GM19239 (cell line): Measurements from ENCODE around the gene MEGF8.

Experiments
- DNase-seq: peaks from one replicate; pipeline ENCODE4 v3.0.0; 2011; ENCODE audit warnings: low spot score; ENCODE audit not compliant: insufficient read length
- FAIRE-seq: peaks from 2 replicates; lab custom pipeline; 2011; peaks lifted over from hg19 to GRCh38; lab: Jason Lieb, UNC

The MEGF8 gene, protein sequence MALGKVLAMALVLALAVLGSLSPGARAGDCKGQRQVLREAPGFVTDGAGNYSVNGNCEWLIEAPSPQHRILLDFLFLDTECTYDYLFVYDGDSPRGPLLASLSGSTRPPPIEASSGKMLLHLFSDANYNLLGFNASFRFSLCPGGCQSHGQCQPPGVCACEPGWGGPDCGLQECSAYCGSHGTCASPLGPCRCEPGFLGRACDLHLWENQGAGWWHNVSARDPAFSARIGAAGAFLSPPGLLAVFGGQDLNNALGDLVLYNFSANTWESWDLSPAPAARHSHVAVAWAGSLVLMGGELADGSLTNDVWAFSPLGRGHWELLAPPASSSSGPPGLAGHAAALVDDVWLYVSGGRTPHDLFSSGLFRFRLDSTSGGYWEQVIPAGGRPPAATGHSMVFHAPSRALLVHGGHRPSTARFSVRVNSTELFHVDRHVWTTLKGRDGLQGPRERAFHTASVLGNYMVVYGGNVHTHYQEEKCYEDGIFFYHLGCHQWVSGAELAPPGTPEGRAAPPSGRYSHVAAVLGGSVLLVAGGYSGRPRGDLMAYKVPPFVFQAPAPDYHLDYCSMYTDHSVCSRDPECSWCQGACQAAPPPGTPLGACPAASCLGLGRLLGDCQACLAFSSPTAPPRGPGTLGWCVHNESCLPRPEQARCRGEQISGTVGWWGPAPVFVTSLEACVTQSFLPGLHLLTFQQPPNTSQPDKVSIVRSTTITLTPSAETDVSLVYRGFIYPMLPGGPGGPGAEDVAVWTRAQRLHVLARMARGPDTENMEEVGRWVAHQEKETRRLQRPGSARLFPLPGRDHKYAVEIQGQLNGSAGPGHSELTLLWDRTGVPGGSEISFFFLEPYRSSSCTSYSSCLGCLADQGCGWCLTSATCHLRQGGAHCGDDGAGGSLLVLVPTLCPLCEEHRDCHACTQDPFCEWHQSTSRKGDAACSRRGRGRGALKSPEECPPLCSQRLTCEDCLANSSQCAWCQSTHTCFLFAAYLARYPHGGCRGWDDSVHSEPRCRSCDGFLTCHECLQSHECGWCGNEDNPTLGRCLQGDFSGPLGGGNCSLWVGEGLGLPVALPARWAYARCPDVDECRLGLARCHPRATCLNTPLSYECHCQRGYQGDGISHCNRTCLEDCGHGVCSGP (N-terminal part only)

DNA sequence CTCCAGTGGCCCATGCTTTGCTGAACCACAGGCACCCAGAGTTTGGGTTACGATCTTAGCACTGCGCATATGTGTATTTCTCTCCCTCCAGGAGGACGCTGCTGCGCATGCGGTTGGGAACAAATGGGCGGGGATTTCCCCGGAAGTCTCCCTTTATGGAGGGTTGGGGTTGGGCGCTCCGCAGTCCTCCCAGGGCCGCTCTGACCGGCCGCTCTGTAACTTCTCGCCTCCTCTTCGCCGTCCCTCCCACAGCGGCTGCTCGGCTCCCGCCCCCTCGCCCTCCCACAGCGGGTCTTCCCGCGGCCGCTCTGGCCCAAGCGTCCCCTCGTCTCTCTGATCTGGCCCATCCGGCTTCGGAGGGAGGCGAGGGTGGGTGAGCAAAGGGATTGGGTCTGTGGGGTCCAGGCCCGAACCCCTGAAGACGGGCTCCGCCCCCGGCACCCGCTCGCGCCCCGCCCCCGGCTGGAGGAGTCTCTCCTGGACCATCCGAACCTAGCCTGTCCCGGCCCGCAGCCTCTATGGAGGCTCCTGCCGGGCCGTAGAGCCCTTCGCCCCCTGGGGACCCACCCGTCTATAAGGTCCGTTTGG is at the start of gene MEGF8:
Gene MEGF8, plus strand, starts transcription at position 328 of the 588 bp plus-strand sequence. CDS start 609 bp downstream, outside the sequence.
- peak; percentile 100 for FAIRE-seq
- DNase-seq: peak; percentile 98

DNA sequence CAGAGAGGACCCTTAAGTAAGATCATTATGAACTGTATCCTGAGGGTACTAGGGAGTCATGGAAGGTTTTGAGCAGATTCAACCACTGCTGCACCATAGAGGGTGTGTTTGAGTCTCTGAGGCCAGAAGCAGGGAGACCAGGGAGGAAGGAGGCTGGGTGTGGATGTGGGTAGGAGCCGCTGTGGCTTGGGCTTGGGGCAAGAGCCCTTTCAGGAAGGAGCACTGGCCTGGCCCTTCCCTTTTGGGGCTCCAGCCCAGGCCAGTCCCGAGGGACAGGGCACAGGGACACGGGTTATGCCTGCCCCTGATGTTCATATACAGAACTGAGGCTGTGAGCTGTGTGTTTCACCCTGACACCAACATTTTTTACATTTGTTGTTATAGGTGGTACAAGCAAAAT is 49.2 kb upstream of the MEGF8 start:
- DNase-seq (no peak), FAIRE-seq (no peak)

DNA sequence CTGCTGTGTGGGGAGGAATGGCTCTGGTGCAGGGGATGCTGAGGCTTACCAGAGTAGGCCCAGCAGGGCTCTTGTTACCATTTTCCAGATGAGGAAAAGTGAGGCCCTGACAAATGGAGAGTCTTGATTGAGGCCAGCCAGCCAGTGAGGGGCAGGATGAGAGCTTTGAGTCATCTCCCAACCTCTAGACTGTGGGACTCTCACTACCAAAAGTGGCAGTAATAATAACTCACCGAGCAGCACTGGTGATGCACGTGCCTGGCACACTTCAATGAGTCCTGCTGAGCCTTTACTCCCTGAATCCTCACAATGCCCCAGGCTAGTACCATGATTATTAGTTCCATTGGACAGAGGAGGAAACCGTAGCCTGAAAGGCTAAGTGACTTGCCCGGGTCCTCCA is 48.6 kb upstream of the MEGF8 start:
- peak; percentile 23 for FAIRE-seq
- no peak for DNase-seq

DNA sequence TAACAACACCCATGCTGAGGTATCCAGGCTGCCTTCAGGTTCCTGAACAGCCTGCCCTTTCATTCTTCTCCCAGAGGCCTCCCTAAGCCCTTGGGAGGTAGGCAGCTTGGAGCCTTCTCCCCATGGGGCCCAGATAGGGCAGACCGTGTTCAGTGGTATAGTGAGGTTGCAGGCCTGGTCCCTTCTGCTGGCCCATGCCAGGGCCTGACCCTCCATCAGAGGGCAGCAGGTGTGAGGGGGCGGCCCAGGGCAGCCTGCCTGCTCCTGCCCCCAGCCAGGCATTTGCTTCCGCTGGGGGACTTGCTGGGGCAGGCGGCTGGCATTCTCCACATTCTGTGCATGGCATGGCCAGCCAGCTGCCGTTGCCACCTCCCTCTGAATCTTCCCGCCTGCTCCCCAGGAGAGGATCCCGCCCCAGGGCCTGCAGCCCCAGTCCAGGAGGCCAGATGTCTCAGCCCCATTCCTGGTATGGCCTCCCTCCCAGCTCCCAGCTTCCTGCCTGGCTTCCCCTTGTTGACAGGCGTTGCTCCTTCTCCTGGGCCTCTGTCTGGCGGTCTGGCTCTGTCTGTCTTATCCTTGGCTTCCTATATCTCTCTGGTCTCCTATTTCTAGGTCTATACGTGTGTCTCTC is 47.5 kb upstream of the MEGF8 start:
- no peak for DNase-seq
- FAIRE-seq: no peak

- FAIRE-seq (no peak), DNase-seq (no peak)
Observed at GRCh38 chr19:42278452-42279154, 46.8 kb upstream of the MEGF8 start.

- FAIRE-seq: peak; percentile 79
Observed at GRCh38 chr19:42279155-42279901, 46.1 kb upstream of the MEGF8 start.

GRCh38 chr19:42279902-42280814 is 45.3 kb upstream of the MEGF8 start:
- FAIRE-seq (peak; percentile 90), DNase-seq (peak; percentile 97)

More at GRCh38 chr19:42279155-42279901, 46.1 kb upstream of the MEGF8 start:
- no peak for DNase-seq

- FAIRE-seq (no peak), DNase-seq (no peak)
Observed at GRCh38 chr19:42280815-42281145, 44.7 kb upstream of the MEGF8 start.

DNA sequence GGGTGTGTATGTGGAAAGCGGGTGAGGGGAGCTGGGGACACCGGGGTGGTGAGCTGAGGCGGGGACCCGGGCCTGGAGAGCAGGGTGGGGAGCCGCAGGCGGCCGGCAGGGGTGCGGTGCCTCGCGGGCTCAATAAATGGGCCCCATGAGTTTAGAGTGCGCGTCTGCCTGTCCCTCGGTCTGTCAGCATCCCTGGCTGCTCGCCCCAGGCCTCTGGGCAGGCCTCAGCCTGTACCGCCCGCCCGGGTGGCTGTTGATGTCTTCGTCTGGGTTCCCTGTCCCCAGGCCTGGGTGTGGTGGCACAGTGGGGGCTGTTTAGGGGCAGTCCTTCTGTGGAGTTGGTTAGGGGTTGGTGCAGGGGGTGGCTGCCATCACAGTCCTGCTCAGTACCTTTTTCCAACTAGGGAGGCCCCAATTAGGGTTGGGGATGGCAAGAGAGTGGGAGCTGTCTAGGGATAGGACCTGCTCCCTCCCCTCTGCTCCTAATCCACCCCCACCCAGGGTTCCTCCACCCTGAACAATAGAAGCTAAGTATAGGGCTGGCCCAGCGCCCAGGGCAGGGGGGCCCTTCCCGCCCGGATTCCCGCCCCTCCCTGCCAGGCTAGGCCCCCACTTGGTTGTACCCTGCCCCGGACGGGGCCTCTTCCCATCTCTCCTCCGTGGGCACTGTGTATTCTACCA is 44.1 kb upstream of the MEGF8 start:
- DNase-seq (no peak), FAIRE-seq (no peak)

DNA sequence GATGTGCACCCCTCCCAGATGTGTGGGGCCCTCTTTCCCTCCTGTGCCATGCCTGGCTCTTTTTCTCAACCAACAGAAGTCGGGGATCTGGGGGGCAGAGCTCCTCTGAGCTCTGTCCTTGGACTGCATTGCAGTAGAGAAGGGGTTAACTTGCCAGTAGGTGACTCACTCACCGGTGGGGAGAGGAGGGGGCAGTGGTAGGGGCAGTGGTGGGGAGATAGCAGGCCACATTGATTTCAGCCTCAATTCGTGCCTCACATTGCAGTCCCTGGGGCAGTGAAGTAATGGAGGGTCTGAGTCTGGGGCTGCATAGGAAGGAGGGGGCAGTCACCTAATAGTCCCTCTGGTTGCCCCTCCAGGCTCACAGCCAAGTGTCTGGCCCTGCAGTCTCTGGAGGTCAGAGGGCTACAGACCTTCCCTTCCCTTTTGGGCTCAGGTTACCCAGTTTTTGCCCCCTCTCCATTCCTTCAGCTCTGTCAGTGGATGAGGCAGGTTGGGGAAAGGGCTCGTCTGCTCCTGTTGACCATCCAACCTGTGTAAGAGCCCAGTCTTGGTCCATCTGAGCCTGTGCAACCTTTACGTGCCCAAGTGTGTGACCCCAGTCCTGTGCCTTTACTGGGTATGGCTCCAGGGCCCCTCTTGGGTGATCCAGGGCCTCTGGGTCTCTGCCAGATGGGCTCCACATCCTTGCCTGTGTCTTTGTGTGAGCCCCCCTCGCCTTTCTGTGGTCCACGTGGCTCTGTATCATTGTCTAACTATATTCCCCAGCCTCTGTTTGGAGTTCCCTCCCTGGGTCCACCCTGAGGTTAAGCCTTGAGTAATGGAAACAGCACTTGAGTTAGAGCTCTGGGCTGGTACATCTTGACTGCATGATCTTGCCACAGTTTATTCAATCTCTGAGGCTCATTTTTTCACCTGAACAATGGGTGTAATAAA is 43.3 kb upstream of the MEGF8 start:
- FAIRE-seq: no peak

GRCh38 chr19:42282819-42283187 is 42.6 kb upstream of the MEGF8 start:
- no peak for FAIRE-seq
- DNase-seq: no peak

More for the DNA sequence above, 43.3 kb upstream of the MEGF8 start:
- DNase-seq: no peak

GRCh38 chr19:42283188-42284065 is 42.0 kb upstream of the MEGF8 start:
- peak; percentile 92 for FAIRE-seq

GRCh38 chr19:42284066-42284501 is 41.4 kb upstream of the MEGF8 start:
- DNase-seq (peak; percentile 94), FAIRE-seq (no peak)

More at GRCh38 chr19:42283188-42284065, 42.0 kb upstream of the MEGF8 start:
- DNase-seq: peak; percentile 92

GRCh38 chr19:42284591-42285341 is 40.7 kb upstream of the MEGF8 start:
- FAIRE-seq (peak; percentile 66), DNase-seq (no peak)
